Epithelial cell of proximal tubule (primary cell): ENCODE results near the gene CDK10. TPM values are rescaled to one million over a fixed set of nuclear protein-coding genes. Genes with fewer than 3 reads are reported as not detected.

Experiments
- DNase-seq: peaks from one replicate; pipeline ENCODE4 v3.0.0-alpha.2; 2011; ENCODE audit warnings: low read depth
- H3K4me3 ChIP-seq: 2 replicates; pipeline ENCODE4 v1.5.1; 2011; ENCODE audit warnings: low read depth, mild to moderate bottlenecking, low read length
- total RNA-seq: library from RNA; depleted of rRNA; stranded (reverse); fragments of >200 nt; gene quantifications from 2 replicates; pipeline ENCODE4 v1.2.3, GENCODE V29; 2015
- TF ChIP-seq, protein P1 (sequence below): conservative IDR thresholded peaks from 2 replicates; pipeline ENCODE4 v1.5.1; 2012; ENCODE audit warnings: low read depth, mild to moderate bottlenecking, low read length

CDK10 gene
- total RNA-seq, 1 donor from 2014 or later, result 35.1 TPM

DNA sequence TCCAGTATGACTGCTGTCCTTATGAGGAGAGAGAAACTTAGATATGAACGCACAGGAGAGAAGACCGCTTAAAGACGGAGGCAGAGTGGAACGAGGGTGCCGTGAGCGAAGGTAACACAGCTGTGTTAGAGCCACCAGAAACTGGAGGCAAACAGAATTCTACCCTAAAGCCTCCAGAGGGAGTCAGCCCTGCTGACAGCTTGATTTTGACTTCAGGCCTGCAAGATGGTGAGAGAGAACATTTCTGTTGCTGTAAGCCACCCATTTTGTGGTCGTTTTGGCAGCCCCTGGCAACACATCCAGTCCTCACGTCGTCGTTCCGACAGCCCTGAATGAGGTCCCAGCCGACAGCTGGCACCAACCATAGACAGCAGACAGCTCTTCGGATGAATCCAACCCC lies 17.8 kb downstream of the CDK10 start:
- no peak overlapping the region for H3K4me3 ChIP-seq
- TF ChIP-seq, protein P1, sequence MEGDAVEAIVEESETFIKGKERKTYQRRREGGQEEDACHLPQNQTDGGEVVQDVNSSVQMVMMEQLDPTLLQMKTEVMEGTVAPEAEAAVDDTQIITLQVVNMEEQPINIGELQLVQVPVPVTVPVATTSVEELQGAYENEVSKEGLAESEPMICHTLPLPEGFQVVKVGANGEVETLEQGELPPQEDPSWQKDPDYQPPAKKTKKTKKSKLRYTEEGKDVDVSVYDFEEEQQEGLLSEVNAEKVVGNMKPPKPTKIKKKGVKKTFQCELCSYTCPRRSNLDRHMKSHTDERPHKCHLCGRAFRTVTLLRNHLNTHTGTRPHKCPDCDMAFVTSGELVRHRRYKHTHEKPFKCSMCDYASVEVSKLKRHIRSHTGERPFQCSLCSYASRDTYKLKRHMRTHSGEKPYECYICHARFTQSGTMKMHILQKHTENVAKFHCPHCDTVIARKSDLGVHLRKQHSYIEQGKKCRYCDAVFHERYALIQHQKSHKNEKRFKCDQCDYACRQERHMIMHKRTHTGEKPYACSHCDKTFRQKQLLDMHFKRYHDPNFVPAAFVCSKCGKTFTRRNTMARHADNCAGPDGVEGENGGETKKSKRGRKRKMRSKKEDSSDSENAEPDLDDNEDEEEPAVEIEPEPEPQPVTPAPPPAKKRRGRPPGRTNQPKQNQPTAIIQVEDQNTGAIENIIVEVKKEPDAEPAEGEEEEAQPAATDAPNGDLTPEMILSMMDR, result no peak
- DNase-seq, result no peak

DNA sequence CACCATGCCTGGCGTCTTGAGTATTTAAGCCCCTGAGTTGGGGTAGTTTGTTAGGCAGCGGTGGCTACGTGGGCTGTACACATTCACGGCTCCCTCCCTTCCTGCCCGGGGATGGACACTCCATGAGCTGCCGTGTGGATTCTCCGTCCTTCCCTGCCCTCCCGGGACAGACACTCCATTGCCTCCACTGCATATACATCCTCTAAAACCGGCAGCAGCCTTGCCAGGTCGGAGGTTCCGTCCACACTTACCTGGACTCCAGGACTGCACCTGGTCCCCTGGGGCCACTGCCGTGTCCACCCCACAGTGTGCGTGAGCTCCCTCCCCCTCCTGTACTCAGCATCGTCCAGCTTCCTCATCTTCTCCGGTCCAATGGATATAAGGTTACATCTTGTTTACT lies 18.5 kb downstream of the CDK10 start:
- no peak overlapping the region for H3K4me3 ChIP-seq
- TF ChIP-seq, protein P1, result no peak
- no peak for DNase-seq

DNA sequence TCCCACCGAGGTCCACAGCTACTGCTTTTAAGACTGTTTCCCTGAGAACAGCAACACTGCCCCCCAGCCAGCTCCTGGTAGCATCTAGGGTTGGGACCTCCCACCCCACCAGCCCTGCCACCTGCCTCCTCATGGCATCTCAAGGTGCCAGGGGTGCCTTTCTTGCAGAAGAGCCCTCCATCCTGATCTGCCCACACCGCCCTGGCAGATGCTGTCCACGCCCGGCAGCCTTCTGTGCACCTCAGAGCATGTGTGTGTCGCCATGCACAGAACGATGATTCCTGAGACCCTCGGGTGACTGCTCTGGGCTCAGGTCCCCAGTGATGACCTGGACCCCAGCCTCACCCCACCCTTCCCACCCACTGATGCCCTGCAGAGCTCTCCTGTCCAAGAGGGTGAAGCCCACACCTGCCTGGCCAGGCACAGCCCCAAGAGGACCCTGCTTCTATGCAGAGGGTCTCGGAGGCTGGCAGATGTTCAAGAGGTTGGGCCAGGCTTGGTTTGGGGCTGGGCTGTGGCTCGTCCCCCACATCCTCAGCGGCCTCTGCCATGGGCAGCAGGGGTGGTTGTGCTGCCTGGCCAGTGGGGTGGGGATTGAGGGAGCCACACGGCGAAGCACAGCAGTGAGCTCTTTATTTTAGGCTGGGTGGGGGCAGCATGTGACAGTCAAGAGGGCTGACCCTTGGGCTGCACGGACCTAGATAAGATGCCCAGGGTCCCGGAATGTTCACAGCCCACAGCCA lies 20.2 kb downstream of the CDK10 start:
- TF ChIP-seq, protein P1, result no peak
- no peak for DNase-seq
- H3K4me3 ChIP-seq, result no peak overlapping the region

DNA sequence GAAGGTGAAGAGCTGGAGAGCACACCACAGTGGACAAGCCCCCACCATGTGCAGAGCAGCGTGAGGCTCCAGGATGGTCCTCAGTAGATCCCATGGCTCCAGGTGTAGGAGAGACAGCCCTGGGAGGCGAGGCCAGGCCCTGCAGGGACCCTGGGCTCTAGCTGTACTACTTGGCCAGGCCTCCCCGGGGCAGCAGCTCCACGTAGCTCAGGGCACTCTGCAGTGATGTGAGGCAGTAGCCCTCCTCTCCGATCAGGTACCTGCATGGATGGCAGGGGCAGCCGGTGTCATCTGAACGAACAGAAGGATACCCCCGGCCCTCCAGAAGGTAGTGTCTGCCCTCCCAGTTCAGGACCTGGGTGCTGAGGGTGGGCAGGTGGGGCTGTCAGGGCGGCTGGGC lies 21.2 kb downstream of the CDK10 start:
- H3K4me3 ChIP-seq, result no peak overlapping the region
- no peak for DNase-seq
- TF ChIP-seq, protein P1, result no peak

DNA sequence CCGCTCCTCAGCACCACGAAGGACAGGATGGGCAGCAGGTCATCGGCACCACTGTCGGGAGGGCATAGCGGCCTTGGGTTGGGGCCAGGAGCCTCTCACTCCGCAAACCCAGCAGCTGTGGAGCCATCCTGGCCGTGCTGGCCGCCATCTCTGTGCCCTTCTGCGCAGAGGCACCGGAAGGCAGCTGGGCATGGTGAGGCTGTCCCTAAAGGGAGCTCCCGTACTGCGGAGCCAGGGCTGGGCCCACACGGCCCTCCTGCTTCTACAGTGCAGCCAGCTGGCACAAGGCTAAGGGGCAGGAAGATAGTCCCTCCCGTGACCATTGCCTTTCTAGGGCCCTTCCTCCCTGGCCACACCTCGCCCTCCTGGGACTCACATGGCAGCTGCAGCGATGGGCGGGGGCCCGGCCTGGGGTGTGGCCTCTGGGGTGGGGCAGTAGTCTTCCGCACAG lies 22.0 kb downstream of the CDK10 start:
- no peak overlapping the region for H3K4me3 ChIP-seq
- TF ChIP-seq, protein P1, result no peak
- DNase-seq, result no peak

DNA sequence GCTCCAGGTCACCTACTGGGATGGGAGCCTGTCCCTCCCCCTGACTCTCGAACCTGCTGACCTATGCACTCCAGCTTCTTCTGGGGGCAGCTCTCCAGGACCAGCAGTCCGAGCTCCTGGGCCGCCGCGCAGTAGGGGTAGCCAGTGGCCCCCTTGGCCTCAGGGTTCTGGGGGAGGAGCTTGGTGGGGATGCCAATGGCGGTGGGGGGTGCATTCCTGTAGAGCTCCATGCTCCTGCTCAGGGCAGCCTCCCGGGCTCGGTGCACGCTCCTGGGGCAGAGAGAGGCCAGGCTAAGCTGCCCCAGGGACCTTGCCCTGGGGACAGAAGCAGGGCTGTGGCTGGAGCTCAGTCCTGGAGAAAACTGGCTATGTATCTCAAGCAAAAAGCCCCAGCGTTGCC lies 22.7 kb downstream of the CDK10 start:
- H3K4me3 ChIP-seq, result no peak overlapping the region
- TF ChIP-seq, protein P1, result no peak
- no peak for DNase-seq
